Lower leg skin (tissue), 3 donors: ENCODE data around the gene DUSP6.

Source experiments
- CTCF ChIP-seq, 3 donors: fragments of 450-650 bp; IDR thresholded peaks; one replicate each; pipeline ENCODE4 v1.5.1; 2016; ENCODE audit warnings: antibody characterized with exemption in 3 of 3, mild to moderate bottlenecking in 3 of 3, moderate library complexity in 2 of 3
- POLR2A ChIP-seq, 2 donors: fragments of 450-650 bp; IDR thresholded peaks; one replicate each; pipeline ENCODE4 v1.6.1; 2016 to 2017; ENCODE audit warnings: antibody characterized with exemption in 2 of 2, mild to moderate bottlenecking in 1 of 2, moderate library complexity in 1 of 2

- no peak for TF ChIP-seq CTCF (IDR thresholded peaks at IDR 0.05)
- TF ChIP-seq POLR2A (IDR thresholded peaks at IDR 0.05), result no peak
Observed at GRCh38 chr12:89320735-89321134, 31.6 kb downstream of the DUSP6 start.
